PC-3 (cell line): ENCODE results near the gene CFAP410. TPM values are rescaled to one million over a fixed set of nuclear protein-coding genes. Genes with fewer than 3 reads are reported as not detected.
A peak's percentile ranks its signal among the peaks of the same experiment; 100 is the strongest.
"Not testable (repeated sequence)": the region's sequence is repeated elsewhere in the genome, so short reads cannot be mapped to it uniquely, and the experiment has no call there.

Experiments
- ATAC-seq: fragments of 200-7000 bp; cut with Tn5 transposase; 2 replicates; pipeline ENCODE4 v1.9.1; 2020; ENCODE audit warnings: mild to moderate bottlenecking, moderate library complexity
- BruUV-seq: library from RNA; stranded (reverse); fragments of 400-500 nt; replicated peaks from 2 replicates; lab custom pipeline; 2021; lab: Mats Ljungman, UMichigan
- CTCF ChIA-PET: fragments of 300-600 bp; sonication (Branson Sonifier 250); formaldehyde crosslinking; loops from one replicate; lab custom pipeline; 2022; ENCODE audit warnings: antibody characterized with exemption; lab: Charles Lee
- POLR2A ChIA-PET: fragments of 300-600 bp; sonication (Branson Sonifier 250); formaldehyde crosslinking; loops from one replicate; lab custom pipeline; 2022; ENCODE audit warnings: antibody characterized with exemption; ENCODE audit not compliant: unreplicated experiment; lab: Charles Lee
- DNase-seq: peaks from one replicate; pipeline ENCODE4 v3.0.0-alpha.2; 2015
- H2AFZ ChIP-seq: fragments of 300-600 bp; sonication (generic); 2 replicates; pipeline ENCODE4 v1.6.0; 2016; ENCODE audit warnings: antibody characterized with exemption, low read length
- H3F3A ChIP-seq: fragments of 300-600 bp; sonication (generic); one replicate; pipeline ENCODE4 v1.6.0; 2017; ENCODE audit warnings: antibody characterized with exemption, low read length, control low read depth, mild to moderate bottlenecking; ENCODE audit not compliant: unreplicated experiment
- H3K27ac ChIP-seq: fragments of 300-600 bp; sonication (generic); 2 replicates; pipeline ENCODE4 v1.5.1; 2016; ENCODE audit warnings: mild to moderate bottlenecking, low read length
- H3K27me3 ChIP-seq: fragments of 300-600 bp; sonication (generic); 2 replicates; pipeline ENCODE4 v1.6.1; 2016; ENCODE audit warnings: low read length, mixed read lengths
- H3K36me3 ChIP-seq: fragments of 300-600 bp; sonication (generic); 2 replicates; pipeline ENCODE4 v1.6.1; 2016; ENCODE audit warnings: low read depth, mixed run types, low read length, mixed read lengths
- H3K4me1 ChIP-seq: fragments of 300-600 bp; sonication (generic); 2 replicates; pipeline ENCODE4 v1.5.1; 2016; ENCODE audit warnings: low read length; ENCODE audit not compliant: insufficient read depth
- H3K4me2 ChIP-seq: fragments of 300-600 bp; sonication (generic); 2 replicates; pipeline ENCODE4 v1.6.0; 2016; ENCODE audit warnings: low read length
- H3K4me3 ChIP-seq: fragments of 300-600 bp; sonication (generic); 2 replicates; pipeline ENCODE4 v1.5.1; 2016; ENCODE audit warnings: mild to moderate bottlenecking, low read length, mixed read lengths
- H3K79me2 ChIP-seq: fragments of 300-600 bp; sonication (generic); 2 replicates; pipeline ENCODE4 v1.6.1; 2017; ENCODE audit warnings: low read length, mixed read lengths
- H3K9ac ChIP-seq: fragments of 300-600 bp; sonication (generic); 2 replicates; pipeline ENCODE4 v1.6.0; 2016; ENCODE audit warnings: mild to moderate bottlenecking, low read length
- H3K9me2 ChIP-seq: fragments of 300-600 bp; sonication (generic); replicated peaks from 2 replicates; pipeline ENCODE4 v1.6.1; 2016; ENCODE audit warnings: mixed run types, low read length, mixed read lengths
- H3K9me3 ChIP-seq: fragments of 300-600 bp; sonication (generic); 2 replicates; pipeline ENCODE4 v1.6.1; 2016; ENCODE audit warnings: low read length, mixed read lengths
- H4K20me1 ChIP-seq: fragments of 300-600 bp; sonication (generic); 2 replicates; pipeline ENCODE4 v1.6.1; 2016; ENCODE audit warnings: low read length, mixed read lengths
- EZH2 ChIP-seq: fragments of 300-600 bp; sonication (generic); IDR thresholded peaks from one replicate; pipeline ENCODE4 v1.6.1; 2017; ENCODE audit warnings: antibody characterized with exemption, mild to moderate bottlenecking, low read length; ENCODE audit not compliant: unreplicated experiment
- EZH2phosphoT487 ChIP-seq: fragments of 300-600 bp; sonication (generic); IDR thresholded peaks from 2 replicates; pipeline ENCODE4 v1.6.1; 2018; ENCODE audit warnings: mild to moderate bottlenecking, antibody characterized with exemption, low read length, borderline replicate concordance
- intact Hi-C: fragments of 100-400 bp; cut with micrococcal nuclease; formaldehyde crosslinking; loops from 2 replicates; pipeline ENCODE4 v1.9.0; 2023
- total RNA-seq: library from RNA; depleted of rRNA; stranded (reverse); fragments of >200 nt; gene quantifications from 2 replicates; pipeline ENCODE4 v1.2.3, GENCODE V29; 2014
- TF ChIP-seq, protein P1 (sequence below): fragments of 300-600 bp; sonication (generic); conservative IDR thresholded peaks from 2 replicates; pipeline ENCODE4 v1.5.1; 2017; ENCODE audit warnings: antibody characterized with exemption, low read depth, mild to moderate bottlenecking, low read length

The CFAP410 gene
- total RNA-seq, 1 experiment from 2014 or later, result 18.4 TPM

DNA sequence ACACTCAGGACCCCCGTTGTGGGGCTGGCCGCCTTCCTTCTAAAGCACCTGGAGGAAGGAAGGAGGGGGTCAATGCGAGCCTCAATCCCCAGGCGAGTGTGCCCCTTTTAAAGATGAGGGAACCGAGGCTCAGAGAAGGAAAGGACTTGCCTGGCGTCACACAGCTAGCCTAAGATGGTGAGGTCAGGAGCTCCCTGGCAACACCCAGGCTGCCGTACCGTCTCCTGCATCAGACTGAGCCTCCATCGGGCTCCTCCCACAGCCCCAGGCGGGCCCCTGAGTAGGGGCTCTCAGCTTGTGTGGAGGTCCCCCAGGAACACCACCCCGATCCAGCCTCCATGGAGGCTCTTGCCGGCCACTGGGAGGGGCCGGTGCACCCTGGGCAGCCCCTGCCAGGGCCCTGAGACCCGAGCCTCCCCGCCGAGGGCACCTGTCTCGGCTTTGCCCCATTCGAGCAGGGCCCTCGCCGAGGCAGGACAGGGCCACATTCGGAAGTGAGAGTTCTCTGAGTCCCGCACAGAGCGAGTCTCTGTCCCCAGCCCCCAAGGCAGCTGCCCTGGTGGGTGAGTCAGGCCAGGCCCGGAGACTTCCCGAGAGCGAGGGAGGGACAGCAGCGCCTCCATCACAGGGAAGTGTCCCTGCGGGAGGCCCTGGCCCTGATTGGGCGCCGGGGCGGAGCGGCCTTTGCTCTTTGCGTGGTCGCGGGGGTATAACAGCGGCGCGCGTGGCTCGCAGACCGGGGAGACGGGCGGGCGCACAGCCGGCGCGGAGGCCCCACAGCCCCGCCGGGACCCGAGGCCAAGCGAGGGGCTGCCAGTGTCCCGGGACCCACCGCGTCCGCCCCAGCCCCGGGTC, 53.8 kb downstream of the CFAP410 start, which contains the start of gene AIRE:
AIRE (plus strand) TSS at position 739 of the 855 bp plus-strand sequence. CDS start 131 bp downstream, outside the sequence.
- DNase-seq (no peak), ATAC-seq (peak; percentile 36; the same call in 1 of the 2 replicates)
- no peaks in the 10 kb centered on the region for H3K9me2 ChIP-seq
- no peaks in the 10 kb centered on the region for H3F3A ChIP-seq
- H3K79me2 ChIP-seq, result no peaks in the 10 kb centered on the region
- H3K27ac ChIP-seq, result no peak within 1 kb of the TSS
- no peak for TF ChIP-seq EZH2
- no peak for TF ChIP-seq EZH2phosphoT487
- TF ChIP-seq, protein P1, sequence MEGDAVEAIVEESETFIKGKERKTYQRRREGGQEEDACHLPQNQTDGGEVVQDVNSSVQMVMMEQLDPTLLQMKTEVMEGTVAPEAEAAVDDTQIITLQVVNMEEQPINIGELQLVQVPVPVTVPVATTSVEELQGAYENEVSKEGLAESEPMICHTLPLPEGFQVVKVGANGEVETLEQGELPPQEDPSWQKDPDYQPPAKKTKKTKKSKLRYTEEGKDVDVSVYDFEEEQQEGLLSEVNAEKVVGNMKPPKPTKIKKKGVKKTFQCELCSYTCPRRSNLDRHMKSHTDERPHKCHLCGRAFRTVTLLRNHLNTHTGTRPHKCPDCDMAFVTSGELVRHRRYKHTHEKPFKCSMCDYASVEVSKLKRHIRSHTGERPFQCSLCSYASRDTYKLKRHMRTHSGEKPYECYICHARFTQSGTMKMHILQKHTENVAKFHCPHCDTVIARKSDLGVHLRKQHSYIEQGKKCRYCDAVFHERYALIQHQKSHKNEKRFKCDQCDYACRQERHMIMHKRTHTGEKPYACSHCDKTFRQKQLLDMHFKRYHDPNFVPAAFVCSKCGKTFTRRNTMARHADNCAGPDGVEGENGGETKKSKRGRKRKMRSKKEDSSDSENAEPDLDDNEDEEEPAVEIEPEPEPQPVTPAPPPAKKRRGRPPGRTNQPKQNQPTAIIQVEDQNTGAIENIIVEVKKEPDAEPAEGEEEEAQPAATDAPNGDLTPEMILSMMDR, result no peak
- CTCF ChIA-PET, result no interaction called here
- no peak within 1 kb of the TSS for H3K4me2 ChIP-seq
- H3K9me3 ChIP-seq, result no peaks in the 10 kb centered on the region
- H3K4me1 ChIP-seq, result no peaks in the 10 kb centered on the region
- H3K27me3 ChIP-seq, result no peaks in the 10 kb centered on the region
- H2AFZ ChIP-seq, result no peak within 1 kb of the TSS
- H4K20me1 ChIP-seq, result no peaks in the 10 kb centered on the region
- POLR2A ChIA-PET, result no interaction called here
- H3K36me3 ChIP-seq, result no peaks in the 10 kb centered on the region
- intact Hi-C loops, result no loop called here
- no TSS peak for BruUV-seq
- H3K9ac ChIP-seq, result no peak within 1 kb of the TSS
- H3K4me3 ChIP-seq, result no peak within 1 kb of the TSS

DNA sequence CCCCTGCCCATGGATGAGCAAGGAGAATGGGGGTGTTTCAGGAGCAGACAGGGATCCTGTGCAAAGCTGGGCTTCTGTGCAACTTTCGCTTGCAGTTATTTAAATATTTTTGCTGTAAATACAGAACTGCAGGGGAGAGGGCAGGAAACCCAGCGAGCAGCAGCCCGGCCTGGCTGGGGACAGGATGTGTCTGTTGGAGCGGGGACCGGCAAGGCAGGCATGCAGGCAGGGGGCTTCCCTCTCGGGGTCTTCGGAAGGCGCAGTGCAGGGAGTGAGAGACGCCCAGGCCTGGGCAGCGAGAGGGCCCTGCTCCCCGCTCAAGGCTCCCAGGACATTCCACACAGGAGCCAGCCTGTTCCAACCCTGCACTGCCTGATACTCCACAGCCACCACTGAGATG, 55.2 kb downstream of the CFAP410 start:
- no peak for TF ChIP-seq EZH2
- no peak for ATAC-seq
- CTCF ChIA-PET, result no interaction called here
- H3K27ac ChIP-seq, result no peak overlapping the region
- POLR2A ChIA-PET, result no interaction called here
- H3K27me3 ChIP-seq, result no peaks in the 10 kb centered on the region
- H3K9ac ChIP-seq, result no peak overlapping the region
- H3K4me1 ChIP-seq, result no peaks in the 10 kb centered on the region
- H2AFZ ChIP-seq, result no peak overlapping the region
- BruUV-seq, result no TSS peak
- no peaks in the 10 kb centered on the region for H4K20me1 ChIP-seq
- no peaks in the 10 kb centered on the region for H3K9me3 ChIP-seq
- no peak overlapping the region for H3K4me3 ChIP-seq
- H3K79me2 ChIP-seq, result no peaks in the 10 kb centered on the region
- H3F3A ChIP-seq, result no peaks in the 10 kb centered on the region
- no peaks in the 10 kb centered on the region for H3K36me3 ChIP-seq
- intact Hi-C loops, result no loop called here
- DNase-seq, result no peak
- H3K4me2 ChIP-seq, result no peak overlapping the region
- no peaks in the 10 kb centered on the region for H3K9me2 ChIP-seq

DNA sequence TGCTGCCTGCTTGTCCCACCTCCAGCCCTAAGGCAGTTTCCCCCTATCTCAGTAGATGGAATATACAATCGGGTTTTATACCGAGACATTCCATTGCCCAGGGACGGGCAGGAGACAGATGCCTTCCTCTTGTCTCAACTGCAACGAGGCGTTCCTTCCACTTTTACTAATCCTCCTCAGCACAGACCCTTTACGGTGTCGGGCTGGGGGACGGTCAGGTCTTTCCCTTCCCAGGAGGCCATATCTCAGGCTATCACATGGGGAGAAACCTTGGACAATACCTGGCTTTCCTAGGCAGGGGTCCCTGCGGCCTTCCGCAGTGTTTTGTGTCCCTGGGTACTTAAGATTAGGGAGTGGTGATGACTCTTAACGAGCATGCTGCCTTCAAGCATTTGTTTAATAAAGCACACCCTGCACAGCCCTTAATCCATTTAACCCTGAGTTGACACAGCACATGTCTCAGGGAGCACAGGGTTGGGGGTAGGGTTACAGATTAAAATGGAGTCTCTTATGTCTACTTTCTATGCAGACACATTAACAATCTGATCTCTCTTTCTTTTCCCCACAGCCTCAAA, 55.9 kb downstream of the CFAP410 start:
- H4K20me1 ChIP-seq, BruUV-seq, CTCF ChIA-PET, H3K9me2 ChIP-seq, H2AFZ ChIP-seq, H3K4me3 ChIP-seq, intact Hi-C loops, H3K36me3 ChIP-seq, H3F3A ChIP-seq, H3K4me2 ChIP-seq, H3K27me3 ChIP-seq, DNase-seq, H3K79me2 ChIP-seq, POLR2A ChIA-PET, H3K27ac ChIP-seq, H3K9ac ChIP-seq, H3K4me1 ChIP-seq, H3K9me3 ChIP-seq, ATAC-seq: not testable (repeated sequence)
